KMS-11 (cell line): ENCODE data around the gene CDC42BPB.

Source experiments
- H2AFZ ChIP-seq: fragments of 200-600 bp; sonication (generic); 2 replicates; pipeline ENCODE4 v1.6.1; 2016; ENCODE audit warnings: antibody characterized with exemption, mixed run types, low read depth
- H3K27ac ChIP-seq: fragments of 200-600 bp; sonication (generic); 2 replicates; pipeline ENCODE4 v1.6.1; 2016; ENCODE audit warnings: mild to moderate bottlenecking, mixed run types
- H3K27me3 ChIP-seq: fragments of 200-600 bp; sonication (generic); 2 replicates; pipeline ENCODE4 v1.6.1; 2017; ENCODE audit warnings: mild to moderate bottlenecking, low read depth, mixed run types, moderate library complexity; ENCODE audit not compliant: insufficient read depth
- H3K36me3 ChIP-seq: fragments of 200-600 bp; sonication (generic); 2 replicates; pipeline ENCODE4 v1.6.1; 2017; ENCODE audit warnings: mild to moderate bottlenecking, mixed run types; ENCODE audit not compliant: insufficient read depth
- H3K4me1 ChIP-seq: fragments of 200-600 bp; sonication (generic); 2 replicates; pipeline ENCODE4 v1.6.1; 2016; ENCODE audit warnings: mild to moderate bottlenecking, low read depth, mixed run types; ENCODE audit not compliant: poor library complexity, severe bottlenecking
- H3K4me2 ChIP-seq: fragments of 200-600 bp; sonication (generic); 2 replicates; pipeline ENCODE4 v1.7.0; 2016; ENCODE audit warnings: mild to moderate bottlenecking, mixed run types
- H3K4me3 ChIP-seq: fragments of 200-600 bp; sonication (generic); IDR thresholded peaks from 2 replicates; pipeline ENCODE4 v1.6.1; 2017; ENCODE audit warnings: low read depth, low read length, mixed read lengths; ENCODE audit not compliant: insufficient read depth
- H3K79me2 ChIP-seq: fragments of 200-600 bp; sonication (generic); 2 replicates; pipeline ENCODE4 v1.6.1; 2016; ENCODE audit warnings: low read depth, mixed run types; ENCODE audit not compliant: insufficient read depth
- H3K9ac ChIP-seq: fragments of 200-600 bp; sonication (generic); 2 replicates; pipeline ENCODE4 v1.6.1; 2016; ENCODE audit warnings: mild to moderate bottlenecking, mixed run types
- H4K20me1 ChIP-seq: fragments of 200-600 bp; sonication (generic); 2 replicates; pipeline ENCODE4 v1.6.1; 2016; ENCODE audit warnings: mild to moderate bottlenecking, mixed run types; ENCODE audit not compliant: insufficient read depth
- CTCF ChIP-seq: fragments of 200-600 bp; sonication (generic); conservative IDR thresholded peaks from 2 replicates; pipeline ENCODE4 v1.6.1; 2017; ENCODE audit warnings: low read depth, mild to moderate bottlenecking, antibody characterized with exemption, low read length, moderate library complexity, mixed read lengths

CDC42BPB gene

GRCh38 chr14:103100281-103101121 is 43.2 kb upstream of the CDC42BPB start:
- no peak overlapping the region for H3K4me3 ChIP-seq
- no peak for TF ChIP-seq CTCF
- no peak overlapping the region for H3K27ac ChIP-seq
- no peaks in the 10 kb centered on the region for H3K36me3 ChIP-seq
- H3K27me3 ChIP-seq, result no peaks in the 10 kb centered on the region
- peaks cover 4% of the 10 kb centered on the region for H3K4me1 ChIP-seq
- H2AFZ ChIP-seq, result no peak overlapping the region
- no peak overlapping the region for H3K4me2 ChIP-seq
- no peaks in the 10 kb centered on the region for H3K79me2 ChIP-seq
- H4K20me1 ChIP-seq, result no peaks in the 10 kb centered on the region
- H3K9ac ChIP-seq, result no peak overlapping the region

- Histone ChIP-seq H3K36me3 (no peaks in the 10 kb centered on the region), H3K4me2 (no peak overlapping the region), H3K4me1 (no peaks in the 10 kb centered on the region), H3K9ac (no peak overlapping the region), H3K79me2 (no peaks in the 10 kb centered on the region), H2AFZ (no peak overlapping the region), H3K4me3 (no peak overlapping the region), H4K20me1 (no peaks in the 10 kb centered on the region), H3K27me3 (no peaks in the 10 kb centered on the region), H3K27ac (no peak overlapping the region)
- no peak for TF ChIP-seq CTCF
These were observed 42.5 kb upstream of the CDC42BPB start for GRCh38 chr14:103099733-103100280.

- H2AFZ ChIP-seq, result no peak overlapping the region
- no peaks in the 10 kb centered on the region for H3K79me2 ChIP-seq
- H4K20me1 ChIP-seq, result no peaks in the 10 kb centered on the region
- no peaks in the 10 kb centered on the region for H3K36me3 ChIP-seq
- H3K4me3 ChIP-seq, result no peak overlapping the region
- H3K9ac ChIP-seq, result no peak overlapping the region
- H3K4me1 ChIP-seq, result no peaks in the 10 kb centered on the region
- no peak overlapping the region for H3K27ac ChIP-seq
- H3K27me3 ChIP-seq, result no peaks in the 10 kb centered on the region
- no peak for TF ChIP-seq CTCF
- H3K4me2 ChIP-seq, result no peak overlapping the region
These were observed 41.9 kb upstream of the CDC42BPB start for GRCh38 chr14:103099081-103099732.

GRCh38 chr14:103097994-103098957 is 40.9 kb upstream of the CDC42BPB start:
- no peaks in the 10 kb centered on the region for H3K79me2 ChIP-seq
- no peaks in the 10 kb centered on the region for H4K20me1 ChIP-seq
- H3K36me3 ChIP-seq, result no peaks in the 10 kb centered on the region
- no peak overlapping the region for H3K9ac ChIP-seq
- no peaks in the 10 kb centered on the region for H3K4me1 ChIP-seq
- no peak overlapping the region for H3K4me3 ChIP-seq
- H3K4me2 ChIP-seq, result no peak overlapping the region
- no peak overlapping the region for H3K27ac ChIP-seq
- no peaks in the 10 kb centered on the region for H3K27me3 ChIP-seq
- no peak overlapping the region for H2AFZ ChIP-seq
- TF ChIP-seq CTCF, result no peak
